ENCODE measurements around the gene TCF4. TPM values are rescaled to one million over a fixed set of nuclear protein-coding genes. Genes with fewer than 3 reads are reported as not detected.

TCF4 gene
- polyA plus RNA-seq, 1 experiment: 47.3 TPM

DNA sequence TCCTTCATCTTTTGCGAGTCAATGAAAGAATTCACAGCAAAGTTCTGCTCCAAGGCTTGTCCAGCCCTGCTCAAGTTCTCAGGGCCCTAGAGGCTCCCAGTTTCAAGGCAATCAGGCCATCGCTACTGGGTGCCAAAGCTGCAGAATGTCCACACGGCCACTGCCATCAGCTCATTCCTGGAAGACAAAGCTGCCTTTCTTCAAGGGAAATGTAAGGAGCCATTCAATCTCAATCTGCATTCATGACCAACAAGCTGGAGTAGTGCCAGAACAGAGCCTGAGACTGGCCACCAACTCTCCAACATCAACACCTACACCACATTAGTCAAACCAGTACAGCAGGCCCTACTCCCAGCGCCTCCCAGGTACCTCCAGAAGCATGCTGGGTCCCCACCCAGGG, 202.2 kb downstream of the TCF4 start:
- Histone ChIP-seq H3K27ac (ENCODE audit: low read depth, low read length) (no peak overlapping the region), H3K4me3 (ENCODE audit: low read depth, low read length) (no peak overlapping the region), H3K9me3 (ENCODE audit: control insufficient read depth, insufficient read depth, low read length) (no peaks in the 10 kb centered on the region; the same call in 1 of the 2 replicates), H3K27me3 (ENCODE audit: control insufficient read depth, insufficient read depth, low read length) (no peaks in the 10 kb centered on the region)
- ChIA-PET CTCF (no interaction called here), POLR2A (no interaction called here)
- TF ChIP-seq, protein P1, sequence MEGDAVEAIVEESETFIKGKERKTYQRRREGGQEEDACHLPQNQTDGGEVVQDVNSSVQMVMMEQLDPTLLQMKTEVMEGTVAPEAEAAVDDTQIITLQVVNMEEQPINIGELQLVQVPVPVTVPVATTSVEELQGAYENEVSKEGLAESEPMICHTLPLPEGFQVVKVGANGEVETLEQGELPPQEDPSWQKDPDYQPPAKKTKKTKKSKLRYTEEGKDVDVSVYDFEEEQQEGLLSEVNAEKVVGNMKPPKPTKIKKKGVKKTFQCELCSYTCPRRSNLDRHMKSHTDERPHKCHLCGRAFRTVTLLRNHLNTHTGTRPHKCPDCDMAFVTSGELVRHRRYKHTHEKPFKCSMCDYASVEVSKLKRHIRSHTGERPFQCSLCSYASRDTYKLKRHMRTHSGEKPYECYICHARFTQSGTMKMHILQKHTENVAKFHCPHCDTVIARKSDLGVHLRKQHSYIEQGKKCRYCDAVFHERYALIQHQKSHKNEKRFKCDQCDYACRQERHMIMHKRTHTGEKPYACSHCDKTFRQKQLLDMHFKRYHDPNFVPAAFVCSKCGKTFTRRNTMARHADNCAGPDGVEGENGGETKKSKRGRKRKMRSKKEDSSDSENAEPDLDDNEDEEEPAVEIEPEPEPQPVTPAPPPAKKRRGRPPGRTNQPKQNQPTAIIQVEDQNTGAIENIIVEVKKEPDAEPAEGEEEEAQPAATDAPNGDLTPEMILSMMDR (IDR thresholded peaks at IDR 0.05; ENCODE audit: low read depth, low read length): no peak
- DNase-seq (ENCODE audit: low read depth, low spot score): no peak

DNA sequence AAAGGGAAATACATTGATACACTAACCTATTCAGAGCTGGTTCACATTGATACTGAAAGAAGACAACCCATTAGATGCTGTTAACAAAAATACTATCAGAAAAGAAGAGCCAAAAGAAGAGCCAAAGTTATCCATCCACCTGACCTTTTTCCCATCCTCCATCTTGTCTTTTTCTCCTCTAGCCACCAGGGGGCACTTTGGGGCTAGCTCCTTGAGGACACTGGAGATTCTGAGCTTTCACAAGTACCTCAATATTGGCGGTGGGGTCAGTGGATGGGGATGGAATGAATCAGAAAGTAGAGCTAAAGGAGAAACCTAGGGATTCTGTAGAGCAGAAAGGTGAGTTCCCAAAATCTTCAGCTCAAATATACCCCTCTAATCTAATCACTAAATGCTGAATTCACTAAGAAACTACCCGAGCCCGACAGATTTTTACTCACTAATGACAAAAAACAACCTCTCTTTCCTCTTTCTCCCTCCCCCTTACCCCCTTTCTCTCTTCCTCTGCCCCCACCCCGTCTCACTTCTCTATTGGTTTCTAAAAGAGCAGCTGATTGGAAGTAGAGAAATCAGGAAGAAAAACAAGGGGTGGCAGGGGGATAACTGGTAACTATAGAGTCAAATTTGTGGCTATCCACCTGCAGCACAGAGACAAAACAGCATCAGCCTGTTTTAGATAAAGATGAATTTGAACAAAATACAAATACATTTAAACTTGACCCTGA, 203.3 kb downstream of the TCF4 start:
- CTCF ChIA-PET: interaction anchor here (0.6 to 1.3 kb wide), 7 partner anchors 9 to 1177 kb away, joined by 3 to 7 read pairs (median 4); no protein-coding TSS in a partner anchor
- Histone ChIP-seq H3K9me3 (ENCODE audit: control insufficient read depth, insufficient read depth, low read length) (no peaks in the 10 kb centered on the region; the same call in 1 of the 2 replicates), H3K27ac (ENCODE audit: low read depth, low read length) (no peak overlapping the region), H3K27me3 (ENCODE audit: control insufficient read depth, insufficient read depth, low read length) (no peaks in the 10 kb centered on the region), H3K4me3 (ENCODE audit: low read depth, low read length) (no peak overlapping the region)
- TF ChIP-seq, protein P1 (IDR thresholded peaks at IDR 0.05; ENCODE audit: low read depth, low read length): peak; percentile 51
- POLR2A ChIA-PET: no interaction called here
- DNase-seq (ENCODE audit: low read depth, low spot score): no peak

DNA sequence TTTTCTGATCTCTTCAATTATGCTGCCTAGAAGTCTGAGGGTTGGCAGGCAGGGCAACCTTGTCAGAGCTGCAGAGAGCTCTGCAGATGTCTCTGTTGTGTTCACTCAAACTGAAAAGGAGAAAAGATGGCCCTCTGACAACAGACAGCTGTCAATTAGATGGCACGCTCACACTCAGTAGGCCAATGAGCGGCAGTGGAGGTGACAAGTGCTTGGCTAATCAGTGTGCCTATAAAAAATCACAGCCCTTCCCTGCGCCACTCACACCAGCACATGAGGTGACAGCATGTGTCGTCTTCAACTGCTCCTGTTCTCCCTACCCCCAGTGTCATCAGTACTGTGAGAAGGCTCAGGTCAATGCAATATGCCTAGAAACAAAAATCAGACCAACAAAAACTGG, 203.9 kb downstream of the TCF4 start:
- no peak overlapping the region for H3K27ac ChIP-seq (ENCODE audit: low read depth, low read length)
- TF ChIP-seq, protein P1 (IDR thresholded peaks at IDR 0.05; ENCODE audit: low read depth, low read length): no peak
- DNase-seq (ENCODE audit: low read depth, low spot score): no peak
- H3K9me3 ChIP-seq (ENCODE audit: control insufficient read depth, insufficient read depth, low read length): no peaks in the 10 kb centered on the region; the same call in 1 of the 2 replicates
- ChIA-PET CTCF (interaction anchor here (1.0 to 1.3 kb wide), 4 partner anchors 9 to 396 kb away, joined by 3 to 7 read pairs (median 4); no protein-coding TSS in a partner anchor), POLR2A (no interaction called here)
- H3K4me3 ChIP-seq (ENCODE audit: low read depth, low read length): no peak overlapping the region
- H3K27me3 ChIP-seq (ENCODE audit: control insufficient read depth, insufficient read depth, low read length): no peaks in the 10 kb centered on the region

DNA sequence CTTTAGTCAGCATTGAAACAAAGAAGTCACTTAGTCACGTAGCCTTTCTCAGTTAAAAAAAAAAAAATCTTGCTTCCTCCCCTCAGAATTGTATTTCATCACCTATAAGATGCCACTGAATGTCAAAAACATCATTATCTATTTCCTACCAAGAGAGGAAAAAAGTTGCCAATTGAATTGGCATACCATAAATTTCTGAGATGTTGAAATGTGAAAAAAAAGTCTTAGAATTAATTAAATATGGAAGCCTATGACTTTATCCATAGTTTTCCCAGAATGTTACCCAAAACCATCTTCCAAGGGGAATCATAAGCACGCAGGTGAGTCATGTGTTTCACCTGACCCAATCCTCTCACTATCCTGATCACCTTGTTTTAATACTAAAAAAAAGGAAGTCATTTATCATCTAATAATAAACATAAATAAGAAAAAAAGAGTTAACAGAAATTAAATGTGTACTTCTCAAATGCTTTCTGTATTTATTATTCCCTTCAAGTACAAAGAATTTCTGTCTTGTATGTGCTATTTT, 205.7 kb downstream of the TCF4 start:
- POLR2A ChIA-PET: no interaction called here
- Histone ChIP-seq H3K9me3 (ENCODE audit: control insufficient read depth, insufficient read depth, low read length) (no peaks in the 10 kb centered on the region; the same call in 1 of the 2 replicates), H3K4me3 (ENCODE audit: low read depth, low read length) (no peak overlapping the region), H3K27me3 (ENCODE audit: control insufficient read depth, insufficient read depth, low read length) (no peaks in the 10 kb centered on the region), H3K27ac (ENCODE audit: low read depth, low read length) (no peak overlapping the region)
- TF ChIP-seq, protein P1 (IDR thresholded peaks at IDR 0.05; ENCODE audit: low read depth, low read length): no peak
- CTCF ChIA-PET: no interaction called here
- no peak for DNase-seq (ENCODE audit: low read depth, low spot score)

DNA sequence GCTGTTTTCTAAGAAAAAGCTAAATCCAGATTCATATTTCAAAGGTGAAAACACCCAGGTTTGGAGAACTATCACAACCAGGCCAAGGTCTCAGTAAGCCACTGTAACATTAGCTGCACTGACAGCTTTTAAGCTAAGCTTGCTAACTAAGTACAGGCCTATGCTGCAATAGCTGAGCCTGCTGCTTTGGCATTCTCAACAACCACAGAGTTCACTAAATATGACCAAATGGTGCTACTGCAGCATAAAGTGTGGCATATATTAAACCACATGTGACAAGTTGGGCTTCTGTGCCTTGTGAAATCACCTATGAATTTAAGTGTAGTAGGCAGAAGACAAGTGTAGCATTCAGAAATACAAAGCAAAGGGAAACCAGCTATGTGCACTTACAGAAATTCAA, 206.7 kb downstream of the TCF4 start:
- POLR2A ChIA-PET: interaction anchor here (0.6 to 1.1 kb wide), 2 partner anchors 9 to 208 kb away, joined by 3 read pairs; no protein-coding TSS in a partner anchor

More for the DNA sequence above, 206.7 kb downstream of the TCF4 start:
- TF ChIP-seq, protein P1 (IDR thresholded peaks at IDR 0.05; ENCODE audit: low read depth, low read length): no peak
- H3K9me3 ChIP-seq (ENCODE audit: control insufficient read depth, insufficient read depth, low read length): no peaks in the 10 kb centered on the region; the same call in 1 of the 2 replicates
- H3K4me3 ChIP-seq (ENCODE audit: low read depth, low read length): no peak overlapping the region
- peak; percentile 23 for DNase-seq (ENCODE audit: low read depth, low spot score)
- H3K27me3 ChIP-seq (ENCODE audit: control insufficient read depth, insufficient read depth, low read length): no peaks in the 10 kb centered on the region
- CTCF ChIA-PET: interaction anchor here (0.6 to 1.5 kb wide), 2 partner anchors 38 to 432 kb away, joined by 3 to 4 read pairs; no protein-coding TSS in a partner anchor
- no peak overlapping the region for H3K27ac ChIP-seq (ENCODE audit: low read depth, low read length)

Data from AG04450 (cell line).